Fibroblast of lung (primary cell): Measurements from ENCODE around the gene USP5.

ENCODE experiments used
- EZH2 ChIP-seq: IDR thresholded peaks from 2 replicates; pipeline ENCODE4 v1.5.1; 2012; ENCODE audit warnings: low read length, control low read depth, mild to moderate bottlenecking; ENCODE audit errors: missing control alignments
- TF ChIP-seq, protein P1 (sequence below), 2 donors: IDR thresholded peaks in 1 of 2; conservative IDR thresholded peaks in 1 of 2; 1 replicate in 1 of 2; 2 replicates in 1 of 2; pipeline ENCODE4 v1.5.1; 2011 to 2012; ENCODE audit warnings: low read length in 2 of 2, control low read depth in 1 of 2, inconsistent platforms in 1 of 2, low read depth in 1 of 2, mild to moderate bottlenecking in 1 of 2

DNA sequence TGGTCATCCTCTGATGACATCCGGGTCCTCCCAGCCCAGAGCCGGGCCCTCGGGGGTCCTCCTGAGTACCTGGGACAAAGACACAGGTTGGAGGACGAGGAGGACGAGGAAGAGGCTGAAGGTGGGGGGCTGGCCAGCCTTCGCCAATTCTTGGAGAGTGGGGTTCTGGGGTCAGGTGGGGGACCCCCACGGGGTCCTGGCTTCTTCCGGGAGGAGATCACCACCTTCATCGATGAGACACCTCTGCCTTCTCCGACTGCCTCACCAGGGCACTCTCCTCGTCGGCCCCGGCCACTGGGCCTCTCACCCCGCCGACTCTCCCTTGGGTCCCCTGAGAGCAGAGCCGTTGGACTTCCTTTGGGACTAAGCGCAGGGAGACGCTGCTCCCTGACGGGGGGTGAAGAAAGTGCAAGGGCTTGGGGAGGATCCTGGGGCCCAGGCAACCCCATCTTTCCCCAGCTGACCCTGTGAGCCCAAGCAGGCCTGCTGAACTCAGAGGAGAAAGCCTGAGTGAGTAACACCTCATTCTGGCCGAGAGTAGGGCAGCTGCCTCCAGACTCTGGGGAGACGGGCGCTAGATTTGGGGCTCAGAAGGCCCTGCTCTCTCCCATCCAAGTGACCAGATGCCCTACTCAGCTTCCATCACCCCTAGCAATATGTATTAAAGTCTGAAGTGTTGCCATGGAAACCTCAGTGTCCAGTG is 25.1 kb upstream of the USP5 start:
- TF ChIP-seq, protein P1, sequence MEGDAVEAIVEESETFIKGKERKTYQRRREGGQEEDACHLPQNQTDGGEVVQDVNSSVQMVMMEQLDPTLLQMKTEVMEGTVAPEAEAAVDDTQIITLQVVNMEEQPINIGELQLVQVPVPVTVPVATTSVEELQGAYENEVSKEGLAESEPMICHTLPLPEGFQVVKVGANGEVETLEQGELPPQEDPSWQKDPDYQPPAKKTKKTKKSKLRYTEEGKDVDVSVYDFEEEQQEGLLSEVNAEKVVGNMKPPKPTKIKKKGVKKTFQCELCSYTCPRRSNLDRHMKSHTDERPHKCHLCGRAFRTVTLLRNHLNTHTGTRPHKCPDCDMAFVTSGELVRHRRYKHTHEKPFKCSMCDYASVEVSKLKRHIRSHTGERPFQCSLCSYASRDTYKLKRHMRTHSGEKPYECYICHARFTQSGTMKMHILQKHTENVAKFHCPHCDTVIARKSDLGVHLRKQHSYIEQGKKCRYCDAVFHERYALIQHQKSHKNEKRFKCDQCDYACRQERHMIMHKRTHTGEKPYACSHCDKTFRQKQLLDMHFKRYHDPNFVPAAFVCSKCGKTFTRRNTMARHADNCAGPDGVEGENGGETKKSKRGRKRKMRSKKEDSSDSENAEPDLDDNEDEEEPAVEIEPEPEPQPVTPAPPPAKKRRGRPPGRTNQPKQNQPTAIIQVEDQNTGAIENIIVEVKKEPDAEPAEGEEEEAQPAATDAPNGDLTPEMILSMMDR (conservative IDR thresholded peaks at IDR 0.05 in 1 of 2, IDR thresholded peaks at IDR 0.05 in 1 of 2; ENCODE audit: low read depth in 1 of 2, low read length in 2 of 2) = no peak
- no peak for TF ChIP-seq EZH2
